ENCODE measurements around the gene DNAJB6.
A peak's percentile ranks its signal among the peaks of the same experiment; 100 is the strongest.

The DNAJB6 gene

GRCh38 chr7:157397036-157397720 is 60.4 kb downstream of the DNAJB6 start:
- no peaks in the 10 kb centered on the region for H3K4me1 ChIP-seq (ENCODE audit: control insufficient read depth, low read depth, low read length)
- no peak overlapping the region for H2BK120ac ChIP-seq (ENCODE audit: low read depth, low read length)
- no peak overlapping the region for H2AK5ac ChIP-seq (ENCODE audit: low read length)
- H2BK15ac ChIP-seq (replicated peaks; ENCODE audit: low read depth), result no peak overlapping the region
- H3K23ac ChIP-seq (ENCODE audit: low read length), result no peak overlapping the region
- no peak overlapping the region for H4K5ac ChIP-seq (ENCODE audit: low read length)
- H3K79me2 ChIP-seq (ENCODE audit: control insufficient read depth, insufficient read depth, low read length), result peaks cover 27% of the 10 kb centered on the region
- H3K4me2 ChIP-seq (ENCODE audit: low read length), result no peak overlapping the region
- H3K4ac ChIP-seq (ENCODE audit: low read depth, low read length), result no peak overlapping the region
- H3K79me1 ChIP-seq (ENCODE audit: low read length), result peaks cover 16% of the 10 kb centered on the region
- peaks cover 2% of the 10 kb centered on the region for H3K36me3 ChIP-seq (ENCODE audit: control insufficient read depth, insufficient read depth, low read length)
- DNase-seq, result no peak
- no CpG with 5 or more reads among the region's 31 CpGs for WGBS (ENCODE audit: extremely low coverage, insufficient coverage, low lambda C conversion rate)
- H2BK5ac ChIP-seq (ENCODE audit: low read length), result no peak overlapping the region
- H3K56ac ChIP-seq (ENCODE audit: low read length), result no peak overlapping the region
- H3K27me3 ChIP-seq (ENCODE audit: insufficient read depth, low read length, poor library complexity), result no peaks in the 10 kb centered on the region
- H3K18ac ChIP-seq (ENCODE audit: low read length), result no peak overlapping the region
- H3K4me3 ChIP-seq (ENCODE audit: low read length), result no peak overlapping the region
- H3K9ac ChIP-seq (ENCODE audit: low read length), result no peak overlapping the region
- H3K27ac ChIP-seq (ENCODE audit: low read depth, low read length), result no peak overlapping the region
- no peak overlapping the region for H4K8ac ChIP-seq (ENCODE audit: low read depth, low read length)

GRCh38 chr7:157397731-157398691 is 61.2 kb downstream of the DNAJB6 start:
- peak overlapping the region; percentile 18 for H3K56ac ChIP-seq (ENCODE audit: low read length)
- no peak overlapping the region for H3K18ac ChIP-seq (ENCODE audit: low read length)
- H3K9ac ChIP-seq (ENCODE audit: low read length), result no peak overlapping the region
- no peak overlapping the region for H2BK5ac ChIP-seq (ENCODE audit: low read length)
- no peak overlapping the region for H2BK120ac ChIP-seq (ENCODE audit: low read depth, low read length)
- peak; percentile 81 for DNase-seq
- H3K79me2 ChIP-seq (ENCODE audit: control insufficient read depth, insufficient read depth, low read length), result peaks cover 24% of the 10 kb centered on the region
- no peak overlapping the region for H3K4ac ChIP-seq (ENCODE audit: low read depth, low read length)
- H3K23ac ChIP-seq (ENCODE audit: low read length), result no peak overlapping the region
- no peak overlapping the region for H3K4me2 ChIP-seq (ENCODE audit: low read length)
- H2BK15ac ChIP-seq (replicated peaks; ENCODE audit: low read depth), result no peak overlapping the region
- H3K36me3 ChIP-seq (ENCODE audit: control insufficient read depth, insufficient read depth, low read length), result peaks cover 2% of the 10 kb centered on the region
- no peak overlapping the region for H4K8ac ChIP-seq (ENCODE audit: low read depth, low read length)
- no peak overlapping the region for H3K4me3 ChIP-seq (ENCODE audit: low read length)
- no CpG with 5 or more reads among the region's 23 CpGs for WGBS (ENCODE audit: extremely low coverage, insufficient coverage, low lambda C conversion rate)
- H3K27ac ChIP-seq (ENCODE audit: low read depth, low read length), result no peak overlapping the region
- H4K5ac ChIP-seq (ENCODE audit: low read length), result no peak overlapping the region
- peaks cover 14% of the 10 kb centered on the region for H3K79me1 ChIP-seq (ENCODE audit: low read length)
- no peaks in the 10 kb centered on the region for H3K4me1 ChIP-seq (ENCODE audit: control insufficient read depth, low read depth, low read length)
- no peak overlapping the region for H2AK5ac ChIP-seq (ENCODE audit: low read length)
- no peaks in the 10 kb centered on the region for H3K27me3 ChIP-seq (ENCODE audit: insufficient read depth, low read length, poor library complexity)

DNA sequence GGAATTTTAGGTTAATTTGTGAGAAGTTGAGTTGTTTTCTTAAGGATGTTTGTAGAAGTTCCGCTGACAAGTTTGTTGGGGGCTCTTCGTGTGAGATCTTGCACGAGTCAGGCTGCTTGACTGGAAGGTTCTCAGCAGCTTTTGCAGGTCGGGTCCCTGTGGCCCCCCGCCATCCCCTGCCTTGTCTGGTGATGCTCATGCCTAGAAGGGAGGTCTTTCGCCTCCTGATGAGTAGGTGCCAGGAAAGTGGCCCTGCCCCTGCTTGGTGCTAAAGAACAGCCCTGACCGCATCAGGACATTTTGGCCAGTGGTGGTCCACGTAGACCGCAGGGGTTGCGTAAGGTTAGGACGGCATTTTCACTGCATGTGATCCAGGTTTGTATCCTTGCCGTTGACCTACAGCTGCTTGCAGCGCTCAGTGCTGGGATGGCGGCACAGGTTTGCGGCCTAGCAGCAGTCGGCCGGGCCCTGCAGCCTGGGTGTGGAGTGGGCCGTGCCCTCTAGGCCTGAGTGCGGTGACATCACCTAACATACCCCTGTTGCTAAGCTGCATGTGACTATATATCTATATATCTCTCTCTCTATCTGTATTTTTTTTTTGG is 62.4 kb downstream of the DNAJB6 start:
- H3K27me3 ChIP-seq (ENCODE audit: insufficient read depth, low read length, poor library complexity), result no peaks in the 10 kb centered on the region
- H3K4ac ChIP-seq (ENCODE audit: low read depth, low read length), result no peak overlapping the region
- H3K27ac ChIP-seq (ENCODE audit: low read depth, low read length), result no peak overlapping the region
- H3K56ac ChIP-seq (ENCODE audit: low read length), result no peak overlapping the region
- no peak overlapping the region for H4K5ac ChIP-seq (ENCODE audit: low read length)
- H2BK120ac ChIP-seq (ENCODE audit: low read depth, low read length), result no peak overlapping the region
- H4K8ac ChIP-seq (ENCODE audit: low read depth, low read length), result no peak overlapping the region
- 100% methylated on average over 1 of the region's 19 CpGs for WGBS (ENCODE audit: extremely low coverage, insufficient coverage, low lambda C conversion rate)
- no peak overlapping the region for H3K9ac ChIP-seq (ENCODE audit: low read length)
- no peak overlapping the region for H2AK5ac ChIP-seq (ENCODE audit: low read length)
- no peak overlapping the region for H3K4me3 ChIP-seq (ENCODE audit: low read length)
- peaks cover 15% of the 10 kb centered on the region for H3K79me1 ChIP-seq (ENCODE audit: low read length)
- no peak overlapping the region for H3K18ac ChIP-seq (ENCODE audit: low read length)
- H3K4me1 ChIP-seq (ENCODE audit: control insufficient read depth, low read depth, low read length), result no peaks in the 10 kb centered on the region
- no peak overlapping the region for H2BK5ac ChIP-seq (ENCODE audit: low read length)
- peaks cover 2% of the 10 kb centered on the region for H3K36me3 ChIP-seq (ENCODE audit: control insufficient read depth, insufficient read depth, low read length)
- H3K23ac ChIP-seq (ENCODE audit: low read length), result no peak overlapping the region
- no peak for DNase-seq
- peaks cover 19% of the 10 kb centered on the region for H3K79me2 ChIP-seq (ENCODE audit: control insufficient read depth, insufficient read depth, low read length)
- no peak overlapping the region for H3K4me2 ChIP-seq (ENCODE audit: low read length)
- no peak overlapping the region for H2BK15ac ChIP-seq (replicated peaks; ENCODE audit: low read depth)

GRCh38 chr7:157400171-157400860 is 63.5 kb downstream of the DNAJB6 start:
- Histone ChIP-seq H3K4ac (ENCODE audit: low read depth, low read length) (no peak overlapping the region), H2BK5ac (ENCODE audit: low read length) (no peak overlapping the region), H2AK5ac (ENCODE audit: low read length) (no peak overlapping the region), H3K23ac (ENCODE audit: low read length) (no peak overlapping the region), H3K4me2 (ENCODE audit: low read length) (no peak overlapping the region), H3K27me3 (ENCODE audit: insufficient read depth, low read length, poor library complexity) (no peaks in the 10 kb centered on the region), H3K36me3 (ENCODE audit: control insufficient read depth, insufficient read depth, low read length) (peaks cover 5% of the 10 kb centered on the region), H2BK15ac (replicated peaks; ENCODE audit: low read depth) (no peak overlapping the region), H3K4me1 (ENCODE audit: control insufficient read depth, low read depth, low read length) (no peaks in the 10 kb centered on the region), H4K5ac (ENCODE audit: low read length) (no peak overlapping the region), H2BK120ac (ENCODE audit: low read depth, low read length) (no peak overlapping the region), H3K56ac (ENCODE audit: low read length) (no peak overlapping the region), H3K79me1 (ENCODE audit: low read length) (peaks cover 17% of the 10 kb centered on the region), H4K8ac (ENCODE audit: low read depth, low read length) (no peak overlapping the region), H3K9ac (ENCODE audit: low read length) (no peak overlapping the region), H3K18ac (ENCODE audit: low read length) (no peak overlapping the region), H3K79me2 (ENCODE audit: control insufficient read depth, insufficient read depth, low read length) (peaks cover 20% of the 10 kb centered on the region), H3K4me3 (ENCODE audit: low read length) (no peak overlapping the region), H3K27ac (ENCODE audit: low read depth, low read length) (no peak overlapping the region)
- WGBS (ENCODE audit: extremely low coverage, insufficient coverage, low lambda C conversion rate), result no CpG with 5 or more reads among the region's 38 CpGs
- no peak for DNase-seq

DNA sequence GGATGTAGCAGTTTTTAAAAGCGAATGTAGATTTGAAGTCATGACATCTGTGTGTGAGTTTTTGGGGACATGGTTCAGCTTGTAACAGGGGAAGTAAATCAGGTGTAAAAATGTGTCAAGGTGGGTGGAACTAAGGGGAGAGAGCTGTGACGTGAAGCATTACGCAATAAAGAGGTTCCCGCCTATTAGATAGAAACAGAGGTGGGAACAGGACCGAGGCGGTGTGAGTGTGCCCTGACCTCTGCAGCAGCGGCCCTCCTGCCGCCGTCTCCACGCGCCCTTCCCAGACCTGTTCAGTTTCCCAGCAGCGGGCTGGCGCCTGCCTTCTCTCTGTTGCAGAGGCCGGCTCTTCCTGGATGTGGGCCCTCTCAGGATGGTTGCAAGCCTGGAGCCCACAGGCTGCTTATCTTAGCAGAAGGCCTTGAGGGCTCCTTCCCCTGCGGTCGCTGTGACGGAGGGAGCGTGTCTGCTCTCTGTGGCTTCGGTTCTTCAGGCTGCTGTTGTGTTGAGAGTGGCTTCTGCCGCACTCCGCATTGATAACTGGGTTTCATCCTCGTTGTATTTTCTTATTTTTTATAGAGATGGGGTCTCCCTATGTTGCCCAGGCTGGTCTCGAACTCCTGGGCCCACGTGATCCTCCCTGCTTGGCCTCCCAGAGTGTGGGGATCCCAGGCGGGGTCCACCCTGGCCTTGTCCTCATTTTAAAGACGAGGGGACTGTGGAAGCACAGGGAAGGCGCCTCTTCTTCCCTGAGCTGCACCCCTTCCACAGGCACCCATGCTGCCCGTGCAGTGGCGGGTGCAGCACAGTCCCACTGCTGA is 65.0 kb downstream of the DNAJB6 start:
- H3K56ac ChIP-seq (ENCODE audit: low read length), result no peak overlapping the region
- H2BK5ac ChIP-seq (ENCODE audit: low read length), result no peak overlapping the region
- no peak overlapping the region for H4K5ac ChIP-seq (ENCODE audit: low read length)
- no peak overlapping the region for H3K4ac ChIP-seq (ENCODE audit: low read depth, low read length)
- H3K18ac ChIP-seq (ENCODE audit: low read length), result no peak overlapping the region
- H3K79me2 ChIP-seq (ENCODE audit: control insufficient read depth, insufficient read depth, low read length), result peaks cover 20% of the 10 kb centered on the region
- no peaks in the 10 kb centered on the region for H3K4me1 ChIP-seq (ENCODE audit: control insufficient read depth, low read depth, low read length)
- no peak overlapping the region for H4K8ac ChIP-seq (ENCODE audit: low read depth, low read length)
- H3K79me1 ChIP-seq (ENCODE audit: low read length), result peaks cover 18% of the 10 kb centered on the region
- H3K9ac ChIP-seq (ENCODE audit: low read length), result no peak overlapping the region
- H3K23ac ChIP-seq (ENCODE audit: low read length), result no peak overlapping the region
- H3K4me3 ChIP-seq (ENCODE audit: low read length), result no peak overlapping the region
- no peak for DNase-seq
- no peaks in the 10 kb centered on the region for H3K27me3 ChIP-seq (ENCODE audit: insufficient read depth, low read length, poor library complexity)
- no peak overlapping the region for H2BK15ac ChIP-seq (replicated peaks; ENCODE audit: low read depth)
- H3K4me2 ChIP-seq (ENCODE audit: low read length), result no peak overlapping the region
- H2AK5ac ChIP-seq (ENCODE audit: low read length), result no peak overlapping the region
- WGBS (ENCODE audit: extremely low coverage, insufficient coverage, low lambda C conversion rate), result no CpG with 5 or more reads among the region's 29 CpGs
- H3K27ac ChIP-seq (ENCODE audit: low read depth, low read length), result no peak overlapping the region
- H3K36me3 ChIP-seq (ENCODE audit: control insufficient read depth, insufficient read depth, low read length), result peaks cover 5% of the 10 kb centered on the region
- H2BK120ac ChIP-seq (ENCODE audit: low read depth, low read length), result no peak overlapping the region
